ENCODE measurements around the gene ITK.

The ITK gene

GRCh38 chr5:157180374-157181264 lies at the start of gene ITK:
Gene ITK (plus strand): TSS chr5:157180840. CDS start chr5:157180978, 138 bp downstream.
- DNase-seq: no peak

GRCh38 chr5:157130925-157131324 lies 49.7 kb upstream of the ITK start:
- no peak for DNase-seq

GRCh38 chr5:157132281-157132612 lies 48.4 kb upstream of the ITK start:
- no peak for DNase-seq

- no peak for DNase-seq
These were observed 42.9 kb upstream of the ITK start for GRCh38 chr5:157137691-157138090.

GRCh38 chr5:157142317-157143126 lies 38.1 kb upstream of the ITK start, which contains the start of gene MED7:
Gene MED7 (minus strand): TSS chr5:157142865. CDS start chr5:157139431, 3,434 bp downstream.
- DNase-seq: peak; percentile 99

GRCh38 chr5:157143127-157143971 lies 37.3 kb upstream of the ITK start:
- DNase-seq: peak; percentile 21

- DNase-seq: peak; percentile 50
These were observed 31.7 kb upstream of the ITK start for GRCh38 chr5:157148734-157149615.

- DNase-seq: no peak
These were observed 29.6 kb upstream of the ITK start for GRCh38 chr5:157150995-157151394.

- DNase-seq: no peak
These were observed 25.3 kb upstream of the ITK start for GRCh38 chr5:157155297-157155696.

- DNase-seq: no peak
These were observed 23.2 kb upstream of the ITK start for GRCh38 chr5:157157293-157157891.

- DNase-seq: no peak
These were observed 21.4 kb upstream of the ITK start for GRCh38 chr5:157159209-157159751.

- DNase-seq: no peak
These were observed 20.6 kb upstream of the ITK start for GRCh38 chr5:157160001-157160400.

GRCh38 chr5:157161996-157162395 lies 18.6 kb upstream of the ITK start:
- no peak for DNase-seq

GRCh38 chr5:157162919-157163510 lies 17.6 kb upstream of the ITK start:
- DNase-seq: no peak

GRCh38 chr5:157164521-157164920 lies 16.1 kb upstream of the ITK start:
- DNase-seq: no peak

GRCh38 chr5:157165261-157165660 lies 15.4 kb upstream of the ITK start:
- no peak for DNase-seq

GRCh38 chr5:157165668-157166067 lies 15.0 kb upstream of the ITK start:
- DNase-seq: no peak

GRCh38 chr5:157166214-157167213 lies 14.1 kb upstream of the ITK start, which contains the start of gene GARIN3:
Gene GARIN3 (minus strand): TSS chr5:157166264. CDS start chr5:157166168, 96 bp downstream.
- DNase-seq: no peak

- DNase-seq: peak; percentile 57
These were observed 13.4 kb upstream of the ITK start for GRCh38 chr5:157167214-157167621.

Measured in HCEC 1CT (cell line).